H9 (cell line): Measurements from ENCODE around the gene PTPRF. TPM values are rescaled to one million over a fixed set of nuclear protein-coding genes. Genes with fewer than 3 reads are reported as not detected.

ENCODE experiments used
- DNase-seq: peaks from one replicate; pipeline ENCODE4 v3.0.0-alpha.2; 2017
- H2AFZ ChIP-seq: one replicate; pipeline ENCODE4 v1.6.1; 2013; ENCODE audit warnings: mild to moderate bottlenecking, low read length, control low read depth, moderate library complexity
- H2AK5ac ChIP-seq: 2 replicates; pipeline ENCODE4 v1.6.1; 2013; ENCODE audit warnings: low read length, control low read depth, mixed read lengths; ENCODE audit not compliant: insufficient read length
- H2BK120ac ChIP-seq: one replicate; pipeline ENCODE4 v1.6.1; 2013; ENCODE audit warnings: low read depth, mild to moderate bottlenecking, low read length, control low read depth, inconsistent platforms; ENCODE audit not compliant: poor library complexity, severe bottlenecking
- H2BK12ac ChIP-seq: 2 replicates; pipeline ENCODE4 v1.6.1; 2013; ENCODE audit warnings: low read length, control low read depth, mixed read lengths, low read depth; ENCODE audit not compliant: insufficient read length
- H2BK15ac ChIP-seq: 2 replicates; pipeline ENCODE4 v1.6.1; 2013; ENCODE audit warnings: low read depth, low read length, control low read depth
- H2BK20ac ChIP-seq: one replicate; pipeline ENCODE4 v1.6.1; 2013; ENCODE audit warnings: low read depth, mild to moderate bottlenecking, low read length, control low read depth, inconsistent platforms; ENCODE audit not compliant: poor library complexity, severe bottlenecking
- H2BK5ac ChIP-seq: 2 replicates; pipeline ENCODE4 v1.6.1; 2013; ENCODE audit warnings: low read length, control low read depth, mixed read lengths; ENCODE audit not compliant: insufficient read length
- H3K14ac ChIP-seq: 2 replicates; pipeline ENCODE4 v1.6.1; 2013; ENCODE audit warnings: low read length, control low read depth; ENCODE audit not compliant: insufficient read depth
- H3K18ac ChIP-seq: 2 replicates; pipeline ENCODE4 v1.6.1; 2013; ENCODE audit warnings: low read depth, mild to moderate bottlenecking, mixed read lengths, low read length, control low read depth; ENCODE audit not compliant: insufficient read length
- H3K23ac ChIP-seq: 2 replicates; pipeline ENCODE4 v1.6.1; 2013; ENCODE audit warnings: low read length, control low read depth, mixed read lengths, low read depth; ENCODE audit not compliant: insufficient read length
- H3K23me2 ChIP-seq: 2 replicates; pipeline ENCODE4 v1.6.1; 2013; ENCODE audit warnings: low read depth, mild to moderate bottlenecking, mixed read lengths, low read length, control low read depth; ENCODE audit not compliant: insufficient read length, poor library complexity, severe bottlenecking
- H3K27ac ChIP-seq: 2 replicates; pipeline ENCODE4 v1.5.1; 2013; ENCODE audit warnings: low read length, control low read depth, mixed read lengths, low read depth; ENCODE audit not compliant: insufficient read length
- H3K27me3 ChIP-seq: 2 replicates; pipeline ENCODE4 v1.6.1; 2013; ENCODE audit warnings: low read length, control low read depth, inconsistent platforms; ENCODE audit not compliant: insufficient read depth
- H3K4ac ChIP-seq: 2 replicates; pipeline ENCODE4 v1.6.1; 2013; ENCODE audit warnings: low read depth, mild to moderate bottlenecking, control low read depth, inconsistent platforms, low read length, moderate library complexity
- H3K4me1 ChIP-seq: 2 replicates; pipeline ENCODE4 v1.6.1; 2013; ENCODE audit warnings: low read length, control low read depth, inconsistent platforms; ENCODE audit not compliant: insufficient read depth
- H3K4me2 ChIP-seq: 2 replicates; pipeline ENCODE4 v1.6.1; 2013; ENCODE audit warnings: low read length, control low read depth, mixed read lengths; ENCODE audit not compliant: insufficient read length, insufficient read depth
- H3K56ac ChIP-seq: 2 replicates; pipeline ENCODE4 v1.6.1; 2013; ENCODE audit warnings: low read depth, mild to moderate bottlenecking, mixed read lengths, low read length, control low read depth; ENCODE audit not compliant: insufficient read length
- H3K79me1 ChIP-seq: 2 replicates; pipeline ENCODE4 v1.6.1; 2013; ENCODE audit warnings: low read depth, mild to moderate bottlenecking, moderate library complexity, low read length, control low read depth, inconsistent platforms; ENCODE audit not compliant: insufficient read depth, poor library complexity, severe bottlenecking
- H3K79me2 ChIP-seq: 2 replicates; pipeline ENCODE4 v1.6.1; 2013; ENCODE audit warnings: low read length, control low read depth, inconsistent platforms; ENCODE audit not compliant: insufficient read depth
- H3K9ac ChIP-seq: 2 replicates; pipeline ENCODE4 v1.6.1; 2013; ENCODE audit warnings: low read length, control low read depth, mixed read lengths; ENCODE audit not compliant: insufficient read length; ENCODE audit errors: extremely low read depth
- H3K9me3 ChIP-seq: one replicate; pipeline ENCODE4 v1.6.1; 2013; ENCODE audit warnings: low read depth, low read length, inconsistent platforms; ENCODE audit not compliant: control insufficient read depth
- H3T11ph ChIP-seq: one replicate; pipeline ENCODE4 v1.6.1; 2013; ENCODE audit warnings: mild to moderate bottlenecking, low read length, control low read depth, inconsistent platforms
- H4K20me1 ChIP-seq: one replicate; pipeline ENCODE4 v1.6.1; 2013; ENCODE audit not compliant: control insufficient read depth, insufficient read length, insufficient read depth
- H4K5ac ChIP-seq: 2 replicates; pipeline ENCODE4 v1.6.1; 2013; ENCODE audit warnings: low read depth, mild to moderate bottlenecking, mixed read lengths, low read length, control low read depth; ENCODE audit not compliant: insufficient read length
- H4K8ac ChIP-seq: replicated peaks from 2 replicates; pipeline ENCODE4 v1.6.1; 2013; ENCODE audit warnings: low read length, control low read depth, mixed read lengths, low read depth; ENCODE audit not compliant: insufficient read length
- H4K91ac ChIP-seq: 2 replicates; pipeline ENCODE4 v1.6.1; 2013; ENCODE audit warnings: low read depth, mild to moderate bottlenecking, moderate library complexity, mixed read lengths, low read length, control low read depth; ENCODE audit not compliant: insufficient read length
- H3K27ac Mint-ChIP-seq, 3 experiments: 2 replicates in 2 of 3; 3 replicates in 1 of 3; pipeline ENCODE4 v1.8.0; 2020 to 2021; ENCODE audit warnings: mixed read lengths in 3 of 3, mild to moderate bottlenecking in 1 of 3, moderate library complexity in 1 of 3
- H3K27me3 Mint-ChIP-seq: 2 replicates; pipeline ENCODE4 v1.8.0; 2021; ENCODE audit warnings: low read depth, mild to moderate bottlenecking, moderate library complexity, mixed read lengths
- H3K36me3 Mint-ChIP-seq, 3 experiments: 2 replicates in 2 of 3; 3 replicates in 1 of 3; pipeline ENCODE4 v1.8.0; 2020 to 2021; ENCODE audit warnings: low read depth in 3 of 3, mixed read lengths in 3 of 3; ENCODE audit not compliant: insufficient read depth in 1 of 3
- H3K4me1 Mint-ChIP-seq, 2 experiments: 2 replicates each; pipeline ENCODE4 v1.8.0; 2020; ENCODE audit warnings: mixed read lengths in 2 of 2
- H3K4me3 Mint-ChIP-seq, 2 experiments: 2 replicates in 1 of 2; 3 replicates in 1 of 2; pipeline ENCODE4 v1.8.0; 2020 to 2021; ENCODE audit warnings: mild to moderate bottlenecking in 2 of 2, mixed read lengths in 2 of 2, moderate library complexity in 1 of 2
- H3K9me3 Mint-ChIP-seq, 2 experiments: 2 replicates in 1 of 2; 3 replicates in 1 of 2; pipeline ENCODE4 v1.8.0; 2020; ENCODE audit warnings: mild to moderate bottlenecking in 2 of 2, mixed read lengths in 2 of 2, moderate library complexity in 1 of 2
- CTCF ChIP-seq: fragments of 200-600 bp; sonication (generic); conservative IDR thresholded peaks from 3 replicates; pipeline ENCODE4 v1.8.0; 2021; ENCODE audit warnings: antibody characterized with exemption, mild to moderate bottlenecking
- WGBS: extraction: QIAGEN DNeasy Blood & Tissue Kit; methylation state at CpG from one replicate; pipeline ENCODE4 v1.1.7; 2013; ENCODE audit warnings: missing lambda C conversion rate, low lambda C conversion rate, mixed read lengths; ENCODE audit not compliant: insufficient read length; ENCODE audit errors: extremely low coverage; 5-methylcytosine and 5-hydroxymethylcytosine counted together
- total RNA-seq: library from RNA; stranded (reverse); gene quantifications from 2 replicates; pipeline ENCODE4 v1.2.1, GENCODE V29; 2021

PTPRF gene
- total RNA-seq, 1 experiment from 2014 or later, result 193 TPM

DNA sequence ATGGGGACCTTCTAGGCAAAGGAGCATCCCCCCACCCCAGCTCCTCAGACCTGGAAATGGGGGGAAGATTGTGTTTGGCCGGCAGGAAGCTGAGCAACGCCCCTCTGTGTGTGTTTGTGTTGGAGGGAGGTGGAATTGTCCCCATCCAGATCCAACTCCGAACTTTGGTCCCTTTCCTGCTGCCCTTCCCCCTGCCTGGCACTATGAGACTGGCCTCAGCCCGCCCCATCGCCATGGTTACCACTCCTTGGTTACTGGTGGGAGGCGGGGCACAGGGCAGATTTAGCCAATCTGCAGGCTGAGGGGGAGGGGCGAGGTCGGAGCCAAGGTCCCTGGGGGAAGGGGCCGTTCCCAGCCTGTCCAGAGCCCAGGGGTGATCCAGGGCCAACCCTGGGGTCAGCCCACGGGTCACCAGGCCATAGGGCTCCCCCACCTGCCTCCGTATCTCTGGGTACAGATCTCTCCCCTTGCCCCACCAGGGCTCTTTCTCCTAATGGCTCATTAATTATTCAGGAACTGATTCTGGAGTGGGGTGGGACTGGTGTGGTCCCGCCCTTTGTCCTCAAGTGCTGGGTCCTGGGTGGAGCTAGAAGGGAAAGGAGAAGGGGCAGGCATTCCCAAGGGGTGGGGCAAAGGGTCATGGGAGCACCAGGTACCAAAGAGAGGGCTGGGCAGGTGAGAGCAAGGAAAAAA is 15.2 kb downstream of the PTPRF start:
- Histone ChIP-seq H3K14ac (peak overlapping the region; percentile 64; the same call in 1 of the 2 replicates), H3K18ac (peak overlapping the region; percentile 73), H2BK120ac (no peak overlapping the region), H3K23ac (no peak overlapping the region), H3K9ac (no peak overlapping the region), H3K9me3 (no peaks in the 10 kb centered on the region), H3K27ac (no peak overlapping the region), H3K4me2 (peak overlapping the region; percentile 34), H3K4ac (no peak overlapping the region), H3K56ac (no peak overlapping the region), H2BK15ac (no peak overlapping the region), H3K79me2 (no peaks in the 10 kb centered on the region; the same call in 1 of the 2 replicates), H2BK5ac (no peak overlapping the region), H2BK20ac (no peak overlapping the region), H4K8ac (no peak overlapping the region), H3K79me1 (no peaks in the 10 kb centered on the region), H3T11ph (no peak overlapping the region), H3K4me1 (no peaks in the 10 kb centered on the region; the same call in 1 of the 2 replicates), H4K91ac (no peak overlapping the region), H2AK5ac (no peak overlapping the region), H4K20me1 (no peaks in the 10 kb centered on the region), H3K23me2 (no peaks in the 10 kb centered on the region), H3K27me3 (no peaks in the 10 kb centered on the region), H2BK12ac (no peak overlapping the region), H2AFZ (no peak overlapping the region), H4K5ac (no peak overlapping the region)
- H3K4me1 Mint-ChIP-seq, result peaks cover 61 to 66% of the 10 kb centered on the region in 2 experiments
- peak; percentile 97 for DNase-seq
- no CpG with 5 or more reads among the region's 12 CpGs for WGBS
- TF ChIP-seq CTCF, result no peak
- H3K4me3 Mint-ChIP-seq, result peak overlapping the region; percentile 32 to 68
- H3K36me3 Mint-ChIP-seq, result peaks cover 9 to 37% (median 18%) of the 10 kb centered on the region in 3 experiments; a peak in 6 of 7 replicates
- H3K27me3 Mint-ChIP-seq, result no peaks in the 10 kb centered on the region
- H3K9me3 Mint-ChIP-seq, result no peaks in the 10 kb centered on the region; a peak in 1 of 5 replicates
- H3K27ac Mint-ChIP-seq, result peak overlapping the region; percentile 91 to 94 (median 92)
